Endodermal cell (in vitro differentiated cells): Measurements from ENCODE around the gene PCID2. TPM values are rescaled to one million over a fixed set of nuclear protein-coding genes. Genes with fewer than 3 reads are reported as not detected.
A peak's percentile ranks its signal among the peaks of the same experiment; 100 is the strongest.

Experiments
- DNase-seq: peaks from one replicate; pipeline ENCODE4 v3.0.0-alpha.2; 2017
- H3K27ac ChIP-seq: 2 replicates; pipeline ENCODE4 v1.5.1; 2013; ENCODE audit warnings: mild to moderate bottlenecking, low read depth, low read length, moderate library complexity
- H3K27me3 ChIP-seq: 2 replicates; pipeline ENCODE4 v1.6.1; 2013; ENCODE audit warnings: mild to moderate bottlenecking, low read length, moderate library complexity; ENCODE audit not compliant: insufficient read depth, control insufficient read depth, poor library complexity, severe bottlenecking
- H3K36me3 ChIP-seq: 2 replicates; pipeline ENCODE4 v1.7.0; 2013; ENCODE audit warnings: mild to moderate bottlenecking, low read length, moderate library complexity; ENCODE audit not compliant: control insufficient read depth, insufficient read depth
- H3K4me1 ChIP-seq: one replicate; pipeline ENCODE4 v1.7.0; 2013; ENCODE audit warnings: low read length; ENCODE audit not compliant: control insufficient read depth, insufficient read depth
- H3K4me3 ChIP-seq: 2 replicates; pipeline ENCODE4 v1.5.1; 2013; ENCODE audit warnings: mild to moderate bottlenecking, low read length, moderate library complexity
- H3K9ac ChIP-seq: 2 replicates; pipeline ENCODE4 v1.6.1; 2013; ENCODE audit warnings: mild to moderate bottlenecking, low read length, moderate library complexity; ENCODE audit not compliant: poor library complexity, severe bottlenecking; ENCODE audit errors: extremely low read depth
- H3K9me3 ChIP-seq: 2 replicates; pipeline ENCODE4 v1.6.1; 2013; ENCODE audit warnings: mild to moderate bottlenecking, low read length, moderate library complexity; ENCODE audit not compliant: control insufficient read depth
- H3K27ac Mint-ChIP-seq: 2 replicates; pipeline ENCODE4 v1.8.0; 2020; ENCODE audit warnings: mixed read lengths
- H3K27me3 Mint-ChIP-seq: 2 replicates; pipeline ENCODE4 v1.8.0; 2021; ENCODE audit warnings: mild to moderate bottlenecking, mixed read lengths; ENCODE audit not compliant: insufficient read depth
- H3K36me3 Mint-ChIP-seq: 2 replicates; pipeline ENCODE4 v1.8.0; 2020; ENCODE audit warnings: low read depth, mixed read lengths
- H3K4me1 Mint-ChIP-seq: 2 replicates; pipeline ENCODE4 v1.8.0; 2020; ENCODE audit warnings: mixed read lengths
- H3K4me3 Mint-ChIP-seq: 2 replicates; pipeline ENCODE4 v1.8.0; 2020; ENCODE audit warnings: mild to moderate bottlenecking, moderate library complexity, mixed read lengths
- H3K9me3 Mint-ChIP-seq: 2 replicates; pipeline ENCODE4 v1.8.0; 2020; ENCODE audit warnings: mild to moderate bottlenecking, mixed read lengths
- CTCF ChIP-seq: fragments of 200-600 bp; sonication (generic); conservative IDR thresholded peaks from 2 replicates; pipeline ENCODE4 v1.5.0; 2021; ENCODE audit warnings: antibody characterized with exemption, mild to moderate bottlenecking
- WGBS, 2 experiments: methylation state at CpG; one replicate each; pipeline versions ENCODE4 v1.1.5 to v1.1.7; 2013; ENCODE audit warnings: missing lambda C conversion rate in 2 of 2, mixed read lengths in 1 of 2; ENCODE audit not compliant: insufficient coverage in 1 of 2, insufficient read length in 1 of 2; 5-methylcytosine and 5-hydroxymethylcytosine counted together
- total RNA-seq, 2 donors: library from RNA; stranded (reverse); fragmentation: NEBNext Ultra II Directional in 1 of 2; extraction: Animal tissue kit (Norgen Biotek cat#: 25700) in 1 of 2; gene quantifications; 2 replicates in 1 of 2; 3 replicates in 1 of 2; pipeline ENCODE4 v1.2.1, GENCODE V29; 2021

Gene PCID2
- total RNA-seq, 2 donors from 2014 or later: 70.5 to 71.7 TPM

- Histone ChIP-seq H3K27ac (no peak overlapping the region), H3K9ac (no peak overlapping the region), H3K4me3 (no peak overlapping the region), H3K27me3 (no peaks in the 10 kb centered on the region), H3K9me3 (no peaks in the 10 kb centered on the region), H3K4me1 (no peaks in the 10 kb centered on the region), H3K36me3 (peaks cover 93% of the 10 kb centered on the region)
- Mint-ChIP-seq H3K4me1 (peaks cover under 1% of the 10 kb centered on the region), H3K4me3 (no peak overlapping the region), H3K27ac (peak overlapping the region; percentile 5), H3K36me3 (peaks cover 80% of the 10 kb centered on the region), H3K27me3 (no peaks in the 10 kb centered on the region), H3K9me3 (peaks cover 3% of the 10 kb centered on the region)
- no peak for TF ChIP-seq CTCF
- no peak for DNase-seq
- 85% methylated on average over 2 of the region's 2 CpGs; no CpG with 5 or more reads in 1 of the 2 experiments for WGBS, 2 experiments
Observed at GRCh38 chr13:113192902-113193301, 15.6 kb downstream of the PCID2 start.

- peaks cover 93% of the 10 kb centered on the region for H3K36me3 ChIP-seq
- no peaks in the 10 kb centered on the region for H3K27me3 Mint-ChIP-seq
- no peak overlapping the region for H3K4me3 Mint-ChIP-seq
- no peaks in the 10 kb centered on the region for H3K4me1 Mint-ChIP-seq
- no peak overlapping the region for H3K27ac ChIP-seq
- TF ChIP-seq CTCF: no peak
- H3K4me1 ChIP-seq: no peaks in the 10 kb centered on the region
- H3K27ac Mint-ChIP-seq: no peak overlapping the region
- peaks cover 80% of the 10 kb centered on the region for H3K36me3 Mint-ChIP-seq
- H3K9me3 Mint-ChIP-seq: peaks cover 3% of the 10 kb centered on the region
- WGBS, 2 experiments: 93 to 94% methylated on average over 4 of the region's 4 CpGs
- H3K9ac ChIP-seq: no peak overlapping the region
- H3K27me3 ChIP-seq: no peaks in the 10 kb centered on the region
- no peak overlapping the region for H3K4me3 ChIP-seq
- no peak for DNase-seq
- no peaks in the 10 kb centered on the region for H3K9me3 ChIP-seq
Observed at GRCh38 chr13:113192279-113192678, 16.2 kb downstream of the PCID2 start.

GRCh38 chr13:113190181-113190580 lies 18.3 kb downstream of the PCID2 start:
- Histone ChIP-seq H3K9me3 (no peaks in the 10 kb centered on the region), H3K27me3 (no peaks in the 10 kb centered on the region), H3K27ac (no peak overlapping the region), H3K4me3 (no peak overlapping the region), H3K36me3 (peaks cover 91% of the 10 kb centered on the region), H3K9ac (no peak overlapping the region), H3K4me1 (no peaks in the 10 kb centered on the region)
- no peak overlapping the region for H3K4me3 Mint-ChIP-seq
- H3K27ac Mint-ChIP-seq: no peak overlapping the region
- no peaks in the 10 kb centered on the region for H3K27me3 Mint-ChIP-seq
- DNase-seq: no peak
- WGBS, 2 experiments: 92 to 96% methylated on average over 4 of the region's 4 CpGs
- peaks cover 3% of the 10 kb centered on the region for H3K9me3 Mint-ChIP-seq
- no peak for TF ChIP-seq CTCF
- H3K4me1 Mint-ChIP-seq: peaks cover 8% of the 10 kb centered on the region
- peaks cover 75% of the 10 kb centered on the region for H3K36me3 Mint-ChIP-seq
